GM19328 (cell line): ENCODE data around the gene EGF.
A peak's percentile ranks its signal among the peaks of the same experiment; 100 is the strongest.
"Not testable (repeated sequence)": the region's sequence is repeated elsewhere in the genome, so short reads cannot be mapped to it uniquely, and the experiment has no call there.

Source experiments
- ATAC-seq: cut with Tn5 transposase; IDR thresholded peaks from one replicate; pipeline ENCODE4 v1.9.1; 2021; ENCODE audit warnings: mild to moderate bottlenecking, moderate library complexity; ENCODE audit not compliant: unreplicated experiment

The EGF gene

GRCh38 chr4:109912706-109913595 is at the start of gene EGF:
Gene EGF, plus strand, starts transcription at chr4:109912883. Its CDS starts 453 bp downstream, at chr4:109913336.
- ATAC-seq = no peak

DNA sequence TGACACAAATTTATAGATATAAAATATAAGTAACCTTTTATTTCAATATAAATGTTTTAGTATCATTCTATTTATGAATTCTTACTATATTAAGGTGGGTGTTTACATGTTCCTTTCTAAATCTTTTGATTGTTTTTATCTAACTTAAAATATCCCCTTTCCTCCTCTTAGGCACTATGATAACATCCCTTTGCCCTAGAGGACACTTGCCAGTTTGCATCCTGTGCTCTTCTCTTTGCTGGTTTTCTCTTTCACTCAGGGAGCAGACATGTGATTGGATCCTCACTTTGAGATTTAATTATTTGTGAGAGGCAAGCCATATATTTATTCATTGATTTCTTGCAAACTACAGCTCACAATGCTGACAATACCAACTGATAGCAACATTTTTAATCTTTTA is 48.5 kb upstream of the EGF start:
- ATAC-seq = no peak

DNA sequence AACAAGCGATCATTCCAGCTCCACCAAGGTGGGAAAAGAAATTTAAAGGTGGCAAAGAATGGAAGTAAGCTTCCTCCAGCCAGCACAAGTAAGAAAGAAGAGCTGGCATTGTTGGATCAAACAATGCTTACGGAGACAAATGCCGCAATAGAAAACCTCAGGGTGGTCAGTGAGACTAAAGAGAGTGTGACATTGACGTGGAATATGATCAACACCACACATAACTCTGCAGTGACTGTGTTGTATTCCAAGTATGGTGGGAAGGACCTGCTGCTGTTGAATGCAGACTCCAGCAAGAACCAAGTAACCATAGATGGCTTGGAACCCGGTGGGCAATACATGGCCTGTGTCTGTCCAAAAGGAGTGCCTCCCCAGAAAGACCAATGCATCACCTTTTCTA is 42.6 kb upstream of the EGF start:
- no peak for ATAC-seq

DNA sequence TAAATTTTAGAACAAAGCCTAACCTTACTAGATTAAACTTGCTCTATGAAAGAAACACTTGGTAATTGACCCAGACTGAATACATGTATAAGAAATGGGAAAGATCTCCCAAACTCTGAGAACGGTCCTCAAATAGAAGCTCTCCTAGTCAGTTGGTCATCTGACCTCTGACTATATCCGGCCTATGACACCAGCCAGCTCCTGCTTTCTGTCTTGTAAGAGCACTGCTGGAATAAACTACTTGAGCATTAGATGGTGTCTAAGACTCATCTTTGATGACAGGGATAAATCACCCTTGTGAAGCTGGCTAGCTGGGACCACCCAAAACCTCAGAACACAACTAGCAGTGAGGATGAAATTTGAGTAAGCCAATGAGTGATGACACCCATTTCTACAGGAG is 40.6 kb upstream of the EGF start:
- ATAC-seq = no peak

- no peak for ATAC-seq
Observed at GRCh38 chr4:109872950-109873656, 39.6 kb upstream of the EGF start.

DNA sequence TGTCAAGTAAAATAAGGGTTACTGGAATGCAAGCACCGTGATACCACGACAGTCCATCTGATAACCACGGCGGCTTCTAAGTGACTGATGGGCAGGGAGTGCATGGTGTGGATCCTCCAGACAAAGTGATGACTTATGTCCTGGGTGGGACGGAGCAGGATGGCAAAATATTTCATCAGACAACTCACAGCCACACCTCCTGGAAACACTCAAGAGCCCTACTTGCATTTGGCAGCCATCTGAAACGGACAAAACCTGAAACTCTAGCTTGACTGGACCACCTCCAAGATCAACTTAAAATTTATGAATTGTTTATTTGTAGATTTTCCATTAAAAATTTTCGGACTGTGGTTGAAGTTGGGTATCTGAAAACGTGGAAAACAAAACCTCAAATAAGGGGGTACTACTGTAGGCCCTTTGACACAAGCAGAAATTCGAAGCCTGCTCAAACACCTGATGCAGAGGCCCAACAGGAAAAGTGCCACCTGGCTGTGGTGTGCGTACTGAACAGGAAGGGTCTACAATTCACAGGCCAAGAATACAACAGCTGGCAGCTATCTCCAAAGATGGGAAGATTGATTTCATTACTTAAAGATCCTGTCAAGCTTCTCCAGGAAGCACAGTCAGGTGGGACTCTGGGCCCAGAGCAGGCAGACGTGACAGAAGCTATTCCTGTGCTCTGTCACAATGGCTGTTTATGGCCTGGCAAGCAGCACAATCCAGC is 38.7 kb upstream of the EGF start:
- ATAC-seq = no peak

GRCh38 chr4:109875106-109875505 is 37.6 kb upstream of the EGF start:
- no peak for ATAC-seq

DNA sequence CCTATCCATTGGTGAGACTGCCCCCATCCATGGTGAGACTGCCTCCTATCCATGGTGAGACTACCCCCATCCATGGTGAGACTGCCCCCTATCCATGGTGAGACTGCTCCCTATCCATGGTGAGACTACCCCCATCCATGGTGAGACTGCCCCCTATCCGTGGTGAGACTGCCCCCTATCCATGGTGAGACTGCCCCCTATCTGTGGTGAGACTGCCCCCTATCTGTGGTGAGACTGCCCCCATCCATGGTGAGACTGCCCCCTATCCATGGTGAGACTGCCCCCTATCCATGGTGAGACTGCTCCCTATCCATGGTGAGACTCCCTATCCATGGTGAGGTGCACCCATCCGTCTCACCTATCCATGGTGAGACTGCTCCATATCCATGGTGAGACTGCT is 37.1 kb upstream of the EGF start:
- not testable (repeated sequence) for ATAC-seq

DNA sequence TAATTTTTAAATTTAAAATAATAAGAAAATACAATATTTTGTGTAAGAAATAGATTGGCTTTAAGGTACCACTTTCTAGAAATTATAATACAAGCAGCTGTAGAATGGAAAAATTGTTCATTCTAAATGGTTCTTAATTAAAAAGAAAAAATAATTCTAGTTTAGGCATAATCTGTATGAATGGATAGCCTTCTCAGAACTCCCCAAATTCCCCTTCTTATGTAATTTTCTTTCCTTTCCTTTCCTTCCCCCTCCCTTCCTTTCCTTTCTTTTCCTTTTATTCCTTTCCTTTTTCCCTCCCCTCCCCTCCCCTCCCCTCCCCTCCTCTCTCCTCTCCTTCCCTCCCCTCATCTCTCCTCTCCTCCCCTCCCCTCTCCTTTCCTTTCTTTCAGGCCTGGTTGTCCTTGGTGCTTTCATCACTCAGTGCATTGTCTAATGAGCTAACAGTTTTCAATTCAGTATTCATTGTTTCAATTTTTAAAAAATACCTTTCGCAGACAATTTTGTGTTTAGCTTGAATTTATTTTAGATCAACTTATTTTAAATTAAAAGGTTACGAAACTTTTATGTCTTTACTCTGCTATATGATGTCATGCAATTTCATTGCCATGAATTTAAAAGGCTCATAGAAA is 35.9 kb upstream of the EGF start:
- no peak for ATAC-seq

- ATAC-seq = peak; percentile 79
Observed at GRCh38 chr4:109877400-109877799, 35.3 kb upstream of the EGF start.

GRCh38 chr4:109878355-109878754 is 34.3 kb upstream of the EGF start:
- ATAC-seq = no peak

DNA sequence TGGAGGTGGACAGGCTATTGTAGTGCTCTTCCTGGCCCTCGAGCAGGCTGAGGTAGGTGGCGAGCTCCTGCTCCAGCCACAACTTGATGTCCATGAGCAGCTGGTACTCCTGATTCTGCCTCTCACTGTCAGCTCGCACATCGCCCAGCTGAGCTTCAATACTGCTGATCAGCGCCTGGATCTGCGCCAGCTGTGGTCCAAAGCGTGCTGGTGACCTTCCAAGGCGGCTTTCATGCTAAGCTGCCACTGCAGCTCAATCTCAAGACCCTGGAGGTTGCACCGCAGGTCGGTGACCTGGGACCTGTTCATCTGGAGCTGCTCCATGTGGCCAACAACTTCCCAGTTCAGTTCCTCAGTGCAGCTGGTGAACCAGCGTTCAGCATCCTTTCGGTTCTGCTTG is 33.6 kb upstream of the EGF start:
- ATAC-seq = no peak

GRCh38 chr4:109879636-109880314 is 32.9 kb upstream of the EGF start:
- no peak for ATAC-seq

- no peak for ATAC-seq
Observed at GRCh38 chr4:109886303-109886702, 26.4 kb upstream of the EGF start.

DNA sequence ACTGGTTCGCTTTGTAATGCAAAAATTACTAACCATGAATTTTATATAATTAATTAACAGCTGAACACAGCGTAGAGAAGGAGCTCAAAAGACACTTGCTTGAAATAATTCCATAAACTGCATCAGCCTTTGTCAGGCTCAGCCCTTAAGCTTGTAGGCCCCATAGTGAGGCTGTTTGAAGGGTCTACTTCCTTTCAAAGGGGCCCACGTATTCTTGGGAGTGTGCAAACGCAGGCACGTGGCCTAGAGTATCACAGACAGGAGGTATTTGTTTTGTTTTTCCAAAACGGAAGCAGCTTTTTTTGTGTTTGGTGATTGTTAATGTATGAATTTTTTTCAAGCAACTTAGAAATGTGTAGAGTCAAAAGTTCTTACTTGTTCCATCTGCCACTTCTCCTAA is 25.6 kb upstream of the EGF start:
- no peak for ATAC-seq

- no peak for ATAC-seq
Observed at GRCh38 chr4:109890076-109890475, 22.6 kb upstream of the EGF start.

- ATAC-seq = no peak
Observed at GRCh38 chr4:109902559-109903251, 10.0 kb upstream of the EGF start.

DNA sequence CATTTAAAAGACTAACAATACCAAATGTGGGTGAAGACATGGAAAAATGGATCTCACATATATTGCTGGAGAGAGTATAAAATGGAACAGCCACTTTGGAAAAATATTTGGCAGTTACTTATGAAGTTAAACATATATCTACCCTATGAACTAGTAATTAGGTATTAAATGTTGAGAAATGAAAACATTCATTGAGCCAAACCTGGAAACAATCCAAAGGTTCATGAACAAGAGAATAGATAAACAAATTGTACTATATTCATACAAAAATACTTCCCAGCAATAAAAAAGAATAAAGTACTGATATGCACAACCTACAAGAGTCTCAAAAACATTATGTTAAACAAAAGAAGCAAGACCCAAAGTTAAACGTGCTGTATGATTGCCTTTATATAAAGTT is 4.0 kb upstream of the EGF start:
- no peak for ATAC-seq

GRCh38 chr4:109910256-109910655 is 2.4 kb upstream of the EGF start:
- no peak for ATAC-seq
